ENCODE data around the gene MARF1.
"Not testable (repeated sequence)": the region's sequence is repeated elsewhere in the genome, so short reads cannot be mapped to it uniquely, and the experiment has no call there.

DNA sequence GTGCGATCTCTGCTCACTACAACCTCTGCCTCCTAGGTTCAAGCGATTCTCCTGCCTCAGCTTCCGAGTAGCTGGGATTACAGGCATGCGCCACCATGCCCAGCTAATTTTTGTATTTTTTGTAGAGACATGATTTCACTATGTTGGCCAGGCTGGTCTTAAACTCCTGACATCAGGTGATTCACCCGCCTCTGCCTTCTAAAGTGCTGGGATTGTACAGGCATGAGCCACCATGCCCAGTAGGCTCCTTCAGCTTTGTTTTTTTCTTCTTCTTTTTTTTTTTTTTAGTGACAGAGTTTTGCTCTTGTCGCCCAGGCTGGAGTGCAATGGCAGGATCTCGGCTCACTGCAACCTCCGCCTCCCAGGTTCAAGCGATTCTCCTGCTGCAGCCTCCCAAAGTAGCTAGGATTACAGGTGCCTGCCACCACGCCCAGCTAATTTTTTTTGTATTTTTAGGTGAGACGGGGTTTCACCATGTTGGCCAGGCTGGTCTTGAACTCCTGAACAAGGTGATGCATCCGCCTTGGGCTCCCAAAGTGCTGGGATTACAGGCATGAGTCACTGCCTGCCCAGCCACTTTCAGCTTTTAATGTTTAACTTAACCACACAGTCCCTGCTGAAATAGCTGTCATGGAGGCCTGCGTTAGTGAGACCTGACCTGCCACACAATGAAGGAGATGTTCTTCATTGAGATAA is 95.7 kb downstream of the MARF1 start:
- TF ChIP-seq POLR2A (IDR thresholded peaks at IDR 0.05; ENCODE audit: low read length); GATA1 (IDR thresholded peaks at IDR 0.05; ENCODE audit: low read depth, low read length): not testable (repeated sequence)
